BJ (cell line): ENCODE measurements around the gene PALLD. TPM values are rescaled to one million over a fixed set of nuclear protein-coding genes. Genes with fewer than 3 reads are reported as not detected.

Source experiments
- CTCF ChIA-PET: fragments of 350-600 bp; formaldehyde crosslinking; extraction: SDS; loops from one replicate; lab custom pipeline; 2021; ENCODE audit warnings: antibody characterized with exemption, inconsistent platforms; lab: Yijun Ruan, JAX
- POLR2A ChIA-PET: fragments of 300-600 bp; sonication (Branson Sonifier 250); formaldehyde crosslinking; extraction: SDS; loops from one replicate; lab custom pipeline; 2021; ENCODE audit warnings: antibody characterized with exemption; lab: Charles Lee
- DNase-seq: peaks from one replicate; pipeline ENCODE4 v3.0.0-alpha.2; 2011; ENCODE audit warnings: low read depth
- H3K27me3 ChIP-seq: 2 replicates; pipeline ENCODE4 v1.6.0; 2011; ENCODE audit warnings: low read length; ENCODE audit not compliant: control insufficient read depth, insufficient read depth
- H3K36me3 ChIP-seq: 2 replicates; pipeline ENCODE4 v1.5.1; 2011; ENCODE audit warnings: low read length; ENCODE audit not compliant: control insufficient read depth, insufficient read depth
- H3K4me3 ChIP-seq: 2 replicates; pipeline ENCODE4 v1.5.1; 2011; ENCODE audit warnings: low read depth, mild to moderate bottlenecking, control low read depth, low read length
- polyA plus RNA-seq: library from polyadenylated mRNA; depleted of rRNA; stranded (reverse); fragments of >200 nt; gene quantifications from 2 replicates; pipeline ENCODE4 v1.2.3, GENCODE V29; 2011
- TF ChIP-seq, protein P1 (sequence below): IDR thresholded peaks from 2 replicates; pipeline ENCODE4 v1.5.1; 2011; ENCODE audit warnings: low read depth, mild to moderate bottlenecking, control low read depth, inconsistent platforms, low read length, moderate library complexity; ENCODE audit not compliant: insufficient read depth

PALLD gene
- polyA plus RNA-seq, 1 experiment: 30.3 TPM

DNA sequence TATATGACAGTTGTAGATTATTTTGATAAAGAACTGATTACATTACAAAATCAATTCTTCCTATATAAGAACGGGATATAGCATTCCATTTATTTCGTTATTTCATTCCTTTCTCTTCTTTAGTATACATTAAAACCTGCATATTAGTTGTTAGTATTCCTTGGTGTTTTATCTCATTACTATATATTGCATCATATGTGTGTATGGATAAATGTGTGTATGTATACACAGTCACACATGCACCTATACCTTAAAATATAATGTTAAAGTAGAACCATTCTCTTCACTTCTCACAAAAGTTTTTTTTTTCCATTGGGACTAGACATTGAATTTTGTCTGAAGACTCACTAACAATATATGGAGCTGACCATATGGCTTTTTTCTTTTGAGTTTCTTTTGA lies 5.3 kb upstream of the PALLD start:
- Histone ChIP-seq H3K4me3 (no peak overlapping the region), H3K36me3 (no peaks in the 10 kb centered on the region), H3K27me3 (no peaks in the 10 kb centered on the region)
- TF ChIP-seq, protein P1, sequence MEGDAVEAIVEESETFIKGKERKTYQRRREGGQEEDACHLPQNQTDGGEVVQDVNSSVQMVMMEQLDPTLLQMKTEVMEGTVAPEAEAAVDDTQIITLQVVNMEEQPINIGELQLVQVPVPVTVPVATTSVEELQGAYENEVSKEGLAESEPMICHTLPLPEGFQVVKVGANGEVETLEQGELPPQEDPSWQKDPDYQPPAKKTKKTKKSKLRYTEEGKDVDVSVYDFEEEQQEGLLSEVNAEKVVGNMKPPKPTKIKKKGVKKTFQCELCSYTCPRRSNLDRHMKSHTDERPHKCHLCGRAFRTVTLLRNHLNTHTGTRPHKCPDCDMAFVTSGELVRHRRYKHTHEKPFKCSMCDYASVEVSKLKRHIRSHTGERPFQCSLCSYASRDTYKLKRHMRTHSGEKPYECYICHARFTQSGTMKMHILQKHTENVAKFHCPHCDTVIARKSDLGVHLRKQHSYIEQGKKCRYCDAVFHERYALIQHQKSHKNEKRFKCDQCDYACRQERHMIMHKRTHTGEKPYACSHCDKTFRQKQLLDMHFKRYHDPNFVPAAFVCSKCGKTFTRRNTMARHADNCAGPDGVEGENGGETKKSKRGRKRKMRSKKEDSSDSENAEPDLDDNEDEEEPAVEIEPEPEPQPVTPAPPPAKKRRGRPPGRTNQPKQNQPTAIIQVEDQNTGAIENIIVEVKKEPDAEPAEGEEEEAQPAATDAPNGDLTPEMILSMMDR: no peak
- no peak for DNase-seq
- ChIA-PET CTCF (no interaction called here), POLR2A (no interaction called here)

DNA sequence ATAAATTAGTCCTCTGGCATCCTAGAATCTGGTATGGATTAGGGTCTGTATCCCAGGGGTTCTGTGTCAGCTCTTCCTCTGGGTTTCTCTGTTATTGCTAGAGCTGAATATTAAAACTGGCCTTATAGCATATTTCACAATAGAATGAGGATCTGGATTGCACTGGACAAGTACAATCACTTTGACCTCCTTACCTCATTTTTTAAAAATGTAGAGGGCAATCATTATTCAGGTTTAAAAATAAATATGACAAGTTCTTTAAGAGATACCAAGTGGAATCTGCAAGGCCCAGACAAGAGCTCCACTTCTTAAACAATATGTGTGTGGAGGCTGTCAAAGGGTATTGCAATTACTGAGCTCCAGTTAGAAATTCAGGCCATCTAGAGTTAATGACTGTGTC lies 1.4 kb downstream of the PALLD start:
- ChIA-PET POLR2A (interaction anchor here (0.5 kb wide), 1 partner anchor 17 kb away, joined by 3 read pairs; the partner anchor contains the start of gene DDX60L), CTCF (interaction anchor here (0.7 to 3.6 kb wide), 3 partner anchors 11 to 19 kb away, joined by 3 to 17 read pairs (median 5); no protein-coding TSS in a partner anchor)
- Histone ChIP-seq H3K36me3 (no peaks in the 10 kb centered on the region), H3K4me3 (no peak overlapping the region), H3K27me3 (no peaks in the 10 kb centered on the region)
- no peak for DNase-seq
- TF ChIP-seq, protein P1: no peak

DNA sequence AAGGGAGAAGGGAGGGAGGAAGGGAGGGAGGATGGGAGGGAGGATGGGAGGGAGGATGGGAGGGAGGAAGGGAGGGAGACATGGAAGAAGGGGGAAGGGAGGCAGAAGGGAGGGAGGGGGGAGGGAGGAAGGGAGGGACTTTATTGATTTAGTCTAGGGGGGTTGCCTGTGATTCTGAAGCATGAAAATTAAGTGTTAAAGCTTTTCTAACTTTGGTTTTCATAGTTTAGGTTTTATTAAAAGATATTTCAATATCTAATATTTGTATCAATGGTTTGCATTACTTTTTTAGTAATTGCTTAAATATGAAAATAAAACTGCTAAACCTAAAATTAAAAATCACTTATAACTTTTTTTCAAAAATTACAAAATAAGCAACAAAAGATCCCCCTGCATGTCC lies 2.4 kb downstream of the PALLD start:
- ChIA-PET CTCF (interaction anchor here (1.4 to 3.6 kb wide), 2 partner anchors 12 to 15 kb away, joined by 5 to 17 read pairs; no protein-coding TSS in a partner anchor), POLR2A (no interaction called here)
- Histone ChIP-seq H3K27me3 (no peaks in the 10 kb centered on the region), H3K36me3 (no peaks in the 10 kb centered on the region), H3K4me3 (no peak overlapping the region)
- DNase-seq: no peak
- TF ChIP-seq, protein P1: no peak

DNA sequence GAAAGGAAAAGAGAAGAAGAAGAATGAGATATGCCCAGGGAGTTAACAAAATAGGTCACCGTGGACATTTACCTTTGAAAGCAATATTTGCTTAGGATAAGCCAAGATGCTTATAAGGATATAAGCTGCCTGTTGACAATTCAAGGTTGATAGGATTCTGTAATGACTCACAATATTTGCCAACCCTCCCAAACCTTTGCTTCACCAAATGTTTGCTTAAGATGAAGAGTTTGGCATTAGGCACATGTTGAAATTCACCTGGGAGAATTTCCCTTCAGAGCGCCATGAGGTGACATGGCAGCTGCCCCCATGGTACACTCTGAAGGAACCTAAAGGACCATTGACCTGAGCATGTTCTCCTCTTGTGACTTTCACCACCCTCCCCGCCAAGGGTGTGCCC lies 4.6 kb downstream of the PALLD start:
- POLR2A ChIA-PET: no interaction called here
- CTCF ChIA-PET: interaction anchor here (0.6 kb wide), 1 partner anchor 42 kb away, joined by 3 read pairs; no protein-coding TSS in a partner anchor

DNA sequence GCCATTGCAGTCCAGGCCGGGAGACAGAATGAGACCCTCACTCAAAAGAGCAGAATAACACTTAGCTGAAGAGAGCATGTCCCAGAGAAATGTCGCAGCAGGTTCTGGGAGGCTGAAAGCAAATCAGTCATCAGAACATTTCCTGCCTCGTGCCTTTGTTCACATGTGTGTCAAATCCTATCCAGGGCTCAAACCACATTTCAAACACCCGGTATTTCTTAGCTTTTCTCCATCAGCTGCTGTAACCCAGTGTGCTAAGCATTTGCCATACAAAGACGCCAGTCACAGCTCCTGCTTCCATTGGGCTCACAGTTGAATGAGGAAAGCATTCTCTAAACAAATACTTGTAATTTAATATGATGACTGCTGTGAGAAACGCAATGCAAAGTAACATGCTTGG lies 6.0 kb downstream of the PALLD start:
- no peaks in the 10 kb centered on the region for H3K27me3 ChIP-seq
- H3K36me3 ChIP-seq: no peaks in the 10 kb centered on the region
- no peak for DNase-seq
- TF ChIP-seq, protein P1: no peak
- ChIA-PET POLR2A (no interaction called here), CTCF (no interaction called here)
- H3K4me3 ChIP-seq: no peak overlapping the region

More for the DNA sequence above, 4.6 kb downstream of the PALLD start:
- Histone ChIP-seq H3K27me3 (no peaks in the 10 kb centered on the region), H3K4me3 (no peak overlapping the region), H3K36me3 (no peaks in the 10 kb centered on the region)
- no peak for DNase-seq
- TF ChIP-seq, protein P1: no peak
